Gastroesophageal sphincter (tissue), 4 donors: Measurements from ENCODE around the gene LAMA2. TPM values are rescaled to one million over a fixed set of nuclear protein-coding genes. Genes with fewer than 3 reads are reported as not detected.

Experiments
- ATAC-seq: fragments of 150-250 bp; one replicate; pipeline ENCODE4 v1.9.1; 2016; ENCODE audit warnings: mild to moderate bottlenecking, moderate library complexity
- H3K27ac ChIP-seq, 4 donors: fragments of 200-600 bp; sonication (generic) in 3 of 4; 1 replicate in 3 of 4; 2 replicates in 1 of 4; pipeline ENCODE4 v1.5.1; 2016 to 2019
- H3K27me3 ChIP-seq: fragments of 200-600 bp; sonication (generic); one replicate; pipeline ENCODE4 v1.5.1; 2019
- H3K36me3 ChIP-seq, 2 donors: fragments of 200-600 bp; sonication (generic); one replicate each; pipeline ENCODE4 v1.5.1; 2019; ENCODE audit warnings: control low read depth in 1 of 2
- H3K4me1 ChIP-seq, 3 donors: fragments of 200-600 bp; sonication (generic); 1 replicate in 2 of 3; 2 replicates in 1 of 3; pipeline ENCODE4 v1.5.1; 2016 to 2019; ENCODE audit warnings: control low read depth in 2 of 3
- H3K4me3 ChIP-seq, 2 donors: fragments of 200-600 bp; sonication (generic); one replicate each; pipeline ENCODE4 v1.5.1; 2019; ENCODE audit warnings: mild to moderate bottlenecking in 1 of 2, moderate library complexity in 1 of 2
- H3K9me3 ChIP-seq, 3 donors: fragments of 200-600 bp; sonication (generic); one replicate each; pipeline ENCODE4 v1.5.1; 2017 to 2019; ENCODE audit warnings: control low read depth in 2 of 3
- EP300 ChIP-seq: sonication (generic); formaldehyde crosslinking; IDR thresholded peaks from one replicate; pipeline ENCODE4 v1.6.1; 2017; ENCODE audit warnings: antibody characterized with exemption, mild to moderate bottlenecking
- POLR2A ChIP-seq, 2 donors: fragments of 450-650 bp; IDR thresholded peaks; one replicate each; pipeline ENCODE4 v1.6.1; 2017; ENCODE audit warnings: antibody characterized with exemption in 2 of 2, mild to moderate bottlenecking in 2 of 2, moderate library complexity in 1 of 2
- POLR2AphosphoS5 ChIP-seq: sonication (generic); formaldehyde crosslinking; IDR thresholded peaks from one replicate; pipeline ENCODE4 v1.6.1; 2017; ENCODE audit warnings: antibody characterized with exemption
- WGBS, 2 donors: methylation state at CpG; one replicate each; pipeline ENCODE4 v1.1.5; 2018; ENCODE audit warnings: low coverage in 1 of 2; 5-methylcytosine and 5-hydroxymethylcytosine counted together
- total RNA-seq, 4 donors: library from RNA; depleted of rRNA; stranded (reverse); fragments of >200 nt; gene quantifications; one replicate each; pipeline ENCODE4 v1.1.0, GENCODE V29; 2016
- TF ChIP-seq, protein P1 (sequence below), 4 experiments: fragments of 200-600 bp in 2 of 4; fragments of 450-650 bp in 2 of 4; sonication (generic) in 1 of 4; IDR thresholded peaks; one replicate each; pipeline ENCODE4 v1.5.1; 2017 to 2019; ENCODE audit warnings: antibody characterized with exemption in 4 of 4, mild to moderate bottlenecking in 2 of 4, moderate library complexity in 2 of 4

Gene LAMA2
- total RNA-seq, 4 donors from 2014 or later, result 103 to 199 (median 153) TPM

DNA sequence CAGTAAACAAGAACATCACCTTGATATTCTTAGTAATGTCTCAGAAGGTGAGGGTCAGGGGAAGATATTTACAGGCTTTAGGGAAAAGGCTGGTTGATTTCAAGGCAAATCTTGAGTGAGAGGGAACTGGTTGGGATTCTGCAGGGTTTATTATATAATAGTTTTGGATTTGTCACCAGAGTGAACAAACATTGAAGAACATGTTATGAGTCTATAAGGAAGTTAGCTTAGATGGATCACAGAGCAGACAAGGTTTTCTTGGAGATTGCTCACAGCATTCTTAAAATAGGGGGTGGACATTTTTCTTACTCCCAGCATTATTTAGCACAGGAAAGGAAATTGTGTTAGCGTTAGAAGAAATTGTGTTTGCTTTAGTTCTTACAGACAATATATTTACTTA lies 324.9 kb downstream of the LAMA2 start:
- TF ChIP-seq EP300 (no peak), POLR2AphosphoS5 (no peak), POLR2A (IDR thresholded peaks at IDR 0.05) (no peak)
- TF ChIP-seq, protein P1, sequence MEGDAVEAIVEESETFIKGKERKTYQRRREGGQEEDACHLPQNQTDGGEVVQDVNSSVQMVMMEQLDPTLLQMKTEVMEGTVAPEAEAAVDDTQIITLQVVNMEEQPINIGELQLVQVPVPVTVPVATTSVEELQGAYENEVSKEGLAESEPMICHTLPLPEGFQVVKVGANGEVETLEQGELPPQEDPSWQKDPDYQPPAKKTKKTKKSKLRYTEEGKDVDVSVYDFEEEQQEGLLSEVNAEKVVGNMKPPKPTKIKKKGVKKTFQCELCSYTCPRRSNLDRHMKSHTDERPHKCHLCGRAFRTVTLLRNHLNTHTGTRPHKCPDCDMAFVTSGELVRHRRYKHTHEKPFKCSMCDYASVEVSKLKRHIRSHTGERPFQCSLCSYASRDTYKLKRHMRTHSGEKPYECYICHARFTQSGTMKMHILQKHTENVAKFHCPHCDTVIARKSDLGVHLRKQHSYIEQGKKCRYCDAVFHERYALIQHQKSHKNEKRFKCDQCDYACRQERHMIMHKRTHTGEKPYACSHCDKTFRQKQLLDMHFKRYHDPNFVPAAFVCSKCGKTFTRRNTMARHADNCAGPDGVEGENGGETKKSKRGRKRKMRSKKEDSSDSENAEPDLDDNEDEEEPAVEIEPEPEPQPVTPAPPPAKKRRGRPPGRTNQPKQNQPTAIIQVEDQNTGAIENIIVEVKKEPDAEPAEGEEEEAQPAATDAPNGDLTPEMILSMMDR (IDR thresholded peaks at IDR 0.05), result no peak

DNA sequence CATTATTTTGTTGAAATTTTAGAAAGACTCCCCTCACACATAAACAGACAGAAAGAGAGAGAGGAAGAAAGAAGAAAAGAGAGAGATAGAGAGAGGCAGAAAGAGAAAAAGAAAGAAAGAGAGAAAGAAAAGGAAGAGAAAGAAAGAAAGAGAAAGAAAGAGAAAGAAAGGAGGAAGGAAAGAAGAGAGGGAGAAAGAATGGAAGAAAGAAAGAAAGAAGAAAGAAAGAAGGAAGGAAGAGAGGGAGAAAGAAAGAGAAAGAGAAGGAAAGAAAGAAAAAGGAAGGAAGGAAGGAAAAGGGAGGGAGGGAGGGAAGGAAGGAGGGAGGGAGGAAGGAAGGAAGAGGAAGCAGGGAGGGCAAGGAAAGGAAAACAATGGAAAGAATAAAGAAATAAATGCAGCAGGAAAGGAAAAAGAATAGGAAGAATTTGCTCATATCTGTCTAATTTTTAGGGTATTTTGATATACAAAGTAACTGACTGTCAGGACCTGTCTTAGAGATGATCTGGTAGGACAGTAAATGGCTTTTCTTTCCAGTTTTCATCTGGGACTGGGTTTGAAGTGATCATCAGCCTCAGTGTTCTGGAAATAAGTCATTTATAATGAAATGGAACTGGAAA lies 325.6 kb downstream of the LAMA2 start:
- TF ChIP-seq, protein P1 (IDR thresholded peaks at IDR 0.05), result no peak
- TF ChIP-seq POLR2AphosphoS5 (no peak), EP300 (no peak), POLR2A (IDR thresholded peaks at IDR 0.05) (no peak)
- no peak for ATAC-seq
- no peak overlapping the region for H3K27ac ChIP-seq
- H3K4me1 ChIP-seq, result no peaks in the 10 kb centered on the region
- H3K27me3 ChIP-seq, result no peaks in the 10 kb centered on the region
- H3K4me3 ChIP-seq, result no peak overlapping the region
- no peaks in the 10 kb centered on the region for H3K36me3 ChIP-seq
- no peaks in the 10 kb centered on the region for H3K9me3 ChIP-seq

More for the DNA sequence above, 324.9 kb downstream of the LAMA2 start:
- Histone ChIP-seq H3K27me3 (no peaks in the 10 kb centered on the region), H3K9me3 (no peaks in the 10 kb centered on the region), H3K4me3 (no peak overlapping the region), H3K36me3 (no peaks in the 10 kb centered on the region), H3K4me1 (no peaks in the 10 kb centered on the region), H3K27ac (no peak overlapping the region)
- ATAC-seq, result no peak
- 50 to 62% methylated on average over 1 of the region's 1 CpG for WGBS, 2 donors

DNA sequence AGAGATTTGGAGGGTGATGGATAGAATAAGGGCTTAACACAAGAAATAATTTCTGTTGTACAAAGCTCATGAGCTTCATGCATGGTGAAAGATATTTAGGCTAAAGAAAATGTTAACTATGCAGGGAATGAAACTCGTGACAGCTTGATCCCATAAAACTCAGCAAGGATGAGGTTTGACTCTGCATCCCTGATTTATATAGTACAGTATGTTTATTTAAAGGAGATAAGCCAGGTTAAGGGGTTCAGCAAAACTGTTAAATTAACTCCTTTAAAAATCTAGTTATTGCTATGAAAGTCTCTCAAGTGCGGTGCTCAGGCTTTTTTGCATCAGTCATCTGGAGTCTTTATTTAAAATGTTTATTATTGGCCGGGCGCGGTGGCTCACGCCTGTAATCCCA lies 326.4 kb downstream of the LAMA2 start:
- Histone ChIP-seq H3K4me3 (no peak overlapping the region), H3K4me1 (no peaks in the 10 kb centered on the region), H3K9me3 (no peaks in the 10 kb centered on the region), H3K27me3 (no peaks in the 10 kb centered on the region), H3K36me3 (no peaks in the 10 kb centered on the region), H3K27ac (no peak overlapping the region)
- 46 to 68% methylated on average over 4 of the region's 6 CpGs for WGBS, 2 donors
- ATAC-seq, result no peak
- TF ChIP-seq POLR2AphosphoS5 (no peak), EP300 (no peak), POLR2A (IDR thresholded peaks at IDR 0.05) (no peak)
- TF ChIP-seq, protein P1 (IDR thresholded peaks at IDR 0.05), result no peak

DNA sequence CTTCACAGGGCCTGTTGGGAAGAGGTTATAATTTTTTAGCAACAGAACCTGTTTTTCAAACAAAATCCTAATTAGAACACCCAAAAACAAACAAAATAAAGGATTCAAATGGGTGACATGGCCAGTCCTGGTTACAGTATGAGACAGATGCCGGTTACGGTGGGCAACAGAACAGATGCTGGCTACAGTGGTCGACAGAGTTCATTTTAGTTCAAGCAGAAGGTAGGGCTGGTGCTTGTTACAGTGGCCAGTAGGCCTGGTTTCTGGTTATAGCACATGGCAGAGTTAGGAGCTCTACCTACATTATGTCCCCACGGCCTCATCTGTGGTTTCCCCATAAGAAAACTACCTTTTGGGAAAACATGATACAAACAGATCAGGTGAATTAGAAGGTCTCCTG lies 327.7 kb downstream of the LAMA2 start:
- no peak for TF ChIP-seq POLR2A (IDR thresholded peaks at IDR 0.05)
- TF ChIP-seq EP300, result no peak
- TF ChIP-seq, protein P1 (IDR thresholded peaks at IDR 0.05), result no peak
- H3K36me3 ChIP-seq, result no peaks in the 10 kb centered on the region
- ATAC-seq, result no peak
- no peak overlapping the region for H3K4me3 ChIP-seq
- H3K4me1 ChIP-seq, result no peaks in the 10 kb centered on the region
- no peak overlapping the region for H3K27ac ChIP-seq
- no peaks in the 10 kb centered on the region for H3K27me3 ChIP-seq
- WGBS, 2 donors, result 95 to 100% methylated on average over 4 of the region's 4 CpGs
- no peaks in the 10 kb centered on the region for H3K9me3 ChIP-seq

DNA sequence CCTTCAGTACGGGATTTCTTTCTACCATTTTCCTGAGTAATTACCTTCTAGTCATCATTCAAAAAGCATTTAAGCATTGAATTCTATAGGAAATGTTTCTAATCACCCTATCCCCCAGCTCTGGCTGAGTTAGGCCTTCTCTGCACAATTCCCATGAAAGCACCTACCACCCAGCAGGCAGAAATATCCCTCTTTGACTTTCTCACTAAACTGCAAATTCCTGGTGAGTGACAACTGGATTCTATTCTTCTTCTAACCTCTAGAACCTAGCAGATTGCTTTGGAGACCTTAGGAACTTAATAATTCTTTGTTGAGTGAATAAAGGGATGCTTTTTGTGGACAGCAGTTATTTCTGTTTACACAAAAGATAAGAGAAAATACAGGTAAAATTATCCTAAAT lies 328.7 kb downstream of the LAMA2 start:
- H3K27ac ChIP-seq, result no peak overlapping the region
- H3K27me3 ChIP-seq, result no peaks in the 10 kb centered on the region
- WGBS, 2 donors, result 63 to 88% methylated on average over 1 of the region's 1 CpG
- H3K36me3 ChIP-seq, result no peaks in the 10 kb centered on the region
- TF ChIP-seq, protein P1 (IDR thresholded peaks at IDR 0.05), result no peak
- no peak for TF ChIP-seq EP300
- no peak for TF ChIP-seq POLR2AphosphoS5
- TF ChIP-seq POLR2A (IDR thresholded peaks at IDR 0.05), result no peak
- no peaks in the 10 kb centered on the region for H3K9me3 ChIP-seq
- H3K4me1 ChIP-seq, result no peaks in the 10 kb centered on the region
- ATAC-seq, result no peak
- no peak overlapping the region for H3K4me3 ChIP-seq
